GM08714 (cell line): Measurements from ENCODE around the gene C2orf49.

Experiments
- H3K4me3 ChIP-seq: fragments of 200-500 bp; sonication (Bioruptor generic); 2 replicates; pipeline ENCODE4 v1.5.1; 2014; ENCODE audit warnings: mild to moderate bottlenecking, low read length, inconsistent platforms
- ZNF274 ChIP-seq: IDR thresholded peaks from 2 replicates; pipeline ENCODE4 v1.6.1; 2012; ENCODE audit warnings: mild to moderate bottlenecking, low read depth, low read length

Gene C2orf49

GRCh38 chr2:105391058-105391627 is 53.8 kb downstream of the C2orf49 start:
- no peak overlapping the region for H3K4me3 ChIP-seq
- no peak for TF ChIP-seq ZNF274

GRCh38 chr2:105391763-105392662 is 54.7 kb downstream of the C2orf49 start:
- no peak for TF ChIP-seq ZNF274
- H3K4me3 ChIP-seq, result no peak overlapping the region

- H3K4me3 ChIP-seq, result no peak overlapping the region
- TF ChIP-seq ZNF274, result no peak
Observed at GRCh38 chr2:105393373-105394055, 56.2 kb downstream of the C2orf49 start.

- H3K4me3 ChIP-seq, result no peak overlapping the region
- no peak for TF ChIP-seq ZNF274
Observed at GRCh38 chr2:105394951-105395611, 57.7 kb downstream of the C2orf49 start.

- TF ChIP-seq ZNF274, result no peak
- H3K4me3 ChIP-seq, result no peak overlapping the region
Observed at GRCh38 chr2:105395691-105396090, 58.4 kb downstream of the C2orf49 start.

GRCh38 chr2:105396254-105397024 is 59.1 kb downstream of the C2orf49 start:
- no peak for TF ChIP-seq ZNF274
- H3K4me3 ChIP-seq, result no peak overlapping the region

GRCh38 chr2:105397025-105397722 is 59.8 kb downstream of the C2orf49 start:
- no peak overlapping the region; the same call in 1 of the 2 replicates for H3K4me3 ChIP-seq

GRCh38 chr2:105397953-105398335 is 60.6 kb downstream of the C2orf49 start:
- H3K4me3 ChIP-seq, result peak overlapping the region; percentile 49; the same call in 1 of the 2 replicates
- no peak for TF ChIP-seq ZNF274

More at GRCh38 chr2:105397025-105397722, 59.8 kb downstream of the C2orf49 start:
- no peak for TF ChIP-seq ZNF274

GRCh38 chr2:105398336-105399206 is 61.2 kb downstream of the C2orf49 start, which contains the start of gene FHL2:
FHL2 (minus strand) TSS chr2:105399051; CDS start chr2:105386516, 12,535 bp downstream.
- peak within 1 kb of the TSS; percentile 49 for H3K4me3 ChIP-seq

More at GRCh38 chr2:105398336-105399206, 61.2 kb downstream of the C2orf49 start, which contains the start of gene FHL2:
- no peak for TF ChIP-seq ZNF274
